Measurements from ENCODE around the gene ARHGAP15.
A peak's percentile ranks its signal among the peaks of the same experiment; 100 is the strongest.
"Not testable (repeated sequence)": the region's sequence is repeated elsewhere in the genome, so short reads cannot be mapped to it uniquely, and the experiment has no call there.

ARHGAP15 gene

DNA sequence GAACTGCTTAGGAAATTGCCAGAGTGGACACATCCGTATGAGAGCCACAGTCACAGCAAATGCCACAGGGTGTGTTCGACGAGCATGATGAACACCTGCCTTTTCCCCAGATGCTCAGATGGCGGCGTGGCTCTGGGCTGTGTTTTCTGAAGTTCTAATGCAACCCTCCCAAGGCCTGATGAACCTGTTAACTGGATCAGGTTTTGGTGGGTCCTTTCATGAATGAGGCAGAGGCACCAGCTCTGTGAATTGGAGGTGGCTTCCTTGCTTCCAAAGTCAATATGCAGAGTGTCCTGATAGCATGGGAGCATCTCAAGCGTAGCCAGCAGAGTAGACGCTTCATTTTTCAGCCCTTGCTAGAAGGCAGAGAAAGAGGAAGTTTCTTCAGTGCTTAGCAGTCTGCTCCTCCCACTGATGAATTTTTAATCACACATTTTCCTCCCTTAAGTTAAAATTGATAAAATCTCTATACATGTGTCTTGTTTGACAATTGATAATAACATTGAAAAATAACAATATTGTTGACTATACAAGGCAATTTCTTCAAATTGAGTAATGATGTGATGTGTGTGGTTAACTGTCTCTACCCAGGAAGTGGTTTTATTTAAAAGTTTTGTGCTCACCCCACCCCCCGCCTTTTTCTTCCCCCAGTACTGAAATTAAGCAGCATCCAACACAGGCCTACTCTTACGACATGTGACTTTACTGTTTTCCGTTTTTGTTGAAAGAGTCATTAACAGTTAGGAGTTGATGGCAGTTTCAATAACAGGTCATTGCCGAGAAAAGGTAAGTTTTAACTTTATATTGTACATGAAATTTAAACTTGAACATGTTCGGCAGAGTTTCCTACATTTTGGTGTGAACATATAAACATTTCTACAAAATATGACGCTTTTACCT is at the start of gene ARHGAP15:
TSS of gene ARHGAP15 (plus strand) at position 739 of the 900 bp plus-strand sequence.
- DNase-seq (ENCODE audit: low read depth in 3 of 3), result peak; percentile 41 to 63 (median 45)

DNA sequence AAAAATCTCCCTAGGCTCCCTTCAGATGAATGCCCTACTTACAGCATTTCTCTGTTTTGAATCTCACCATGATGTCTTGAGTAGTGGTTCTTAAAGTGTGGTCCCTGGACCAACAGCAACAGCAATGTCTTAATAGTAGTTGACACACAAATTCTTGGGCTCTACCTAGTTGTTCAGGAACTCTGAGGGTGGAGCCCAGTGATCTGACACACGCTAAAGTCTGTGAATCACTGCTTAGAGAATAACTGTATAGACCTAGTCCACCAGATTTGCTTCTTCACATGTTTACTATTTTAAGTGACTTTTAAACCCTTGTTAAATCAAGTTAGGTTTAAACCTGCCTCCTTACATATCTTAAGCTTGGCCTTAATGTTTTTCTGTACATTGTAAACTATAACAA is 47.6 kb upstream of the ARHGAP15 start:
- DNase-seq (ENCODE audit: low read depth in 3 of 3), result no peak

- DNase-seq (ENCODE audit: low read depth in 3 of 3), result no peak
Observed at GRCh38 chr2:143083636-143084035, 45.6 kb upstream of the ARHGAP15 start.

DNA sequence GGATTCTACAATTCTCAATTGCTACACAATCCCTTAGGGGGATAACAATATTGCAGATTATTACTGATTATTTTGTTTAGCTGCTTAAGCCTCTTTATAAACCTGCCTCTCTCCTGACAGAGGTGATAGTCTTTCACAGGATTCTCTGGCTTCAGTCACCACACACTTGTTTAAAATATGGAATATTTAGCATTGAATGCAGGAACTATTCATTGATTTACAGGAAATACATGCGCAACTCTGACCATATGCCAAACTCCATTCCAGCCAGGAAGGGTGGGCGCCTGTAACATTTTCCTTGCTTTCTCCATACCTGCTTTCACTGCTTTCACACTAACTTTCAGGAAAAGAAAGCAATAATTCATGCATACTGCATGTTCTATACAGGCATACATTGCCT is 44.8 kb upstream of the ARHGAP15 start:
- no peak for DNase-seq (ENCODE audit: low read depth in 3 of 3)

GRCh38 chr2:143085125-143085784 is 44.0 kb upstream of the ARHGAP15 start:
- no peak for DNase-seq (ENCODE audit: low read depth in 3 of 3)

GRCh38 chr2:143087033-143087432 is 42.2 kb upstream of the ARHGAP15 start:
- no peak for DNase-seq (ENCODE audit: low read depth in 3 of 3)

GRCh38 chr2:143088388-143088787 is 40.8 kb upstream of the ARHGAP15 start:
- no peak for DNase-seq (ENCODE audit: low read depth in 3 of 3)

DNA sequence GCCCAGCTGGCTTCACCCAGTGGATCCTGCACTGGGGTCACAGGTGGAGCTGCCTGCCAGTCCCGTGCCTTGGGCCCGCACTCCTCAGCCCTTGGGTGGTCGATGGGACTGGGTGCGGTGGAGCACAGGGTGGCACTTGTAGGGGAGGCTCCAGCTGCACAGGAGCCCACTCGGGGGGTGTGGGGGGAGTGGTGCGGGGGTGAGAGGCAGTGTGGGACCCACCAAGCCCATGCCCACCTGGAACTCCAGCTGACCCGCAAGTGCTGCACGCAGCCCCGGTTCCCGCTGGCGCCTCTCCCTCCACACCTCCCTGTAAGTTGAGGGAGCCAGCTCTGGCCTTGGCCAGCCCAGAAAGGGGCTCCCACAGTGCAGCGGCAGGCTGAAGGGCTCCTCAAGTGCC is 39.7 kb upstream of the ARHGAP15 start:
- DNase-seq (ENCODE audit: low read depth in 3 of 3), result not testable (repeated sequence)

DNA sequence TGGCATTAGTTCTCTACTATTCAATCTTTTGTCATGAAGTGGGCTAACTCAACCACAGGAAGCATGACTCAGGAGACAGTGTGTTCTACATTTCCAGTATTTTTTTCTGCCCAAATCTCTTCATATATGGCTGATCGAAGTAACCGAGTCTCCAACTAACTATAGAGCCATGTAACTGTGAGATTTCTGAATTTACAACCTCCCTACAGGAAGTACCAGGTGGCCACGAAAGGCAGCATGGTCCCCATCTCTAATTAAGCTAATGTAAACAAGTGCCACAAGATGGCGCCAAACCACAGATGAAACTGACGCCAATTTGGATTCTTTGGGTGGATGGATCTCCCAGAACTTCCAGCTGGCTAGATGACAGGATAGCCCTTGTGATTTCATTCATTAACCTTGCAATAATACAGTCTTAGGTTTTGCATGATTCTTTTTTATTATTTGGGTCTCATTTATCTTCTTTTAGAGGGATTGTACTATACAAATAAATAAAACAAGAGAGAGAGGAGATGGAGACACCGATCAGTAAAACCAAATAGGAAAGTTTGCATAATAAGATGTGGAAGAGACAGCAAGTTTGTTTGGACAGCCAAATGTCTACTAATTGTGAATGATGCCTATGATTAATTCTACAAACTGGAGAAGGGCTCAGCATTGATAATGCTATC is 18.3 kb upstream of the ARHGAP15 start:
- peak; percentile 32 to 53 (median 48) for DNase-seq (ENCODE audit: low read depth in 3 of 3)

DNA sequence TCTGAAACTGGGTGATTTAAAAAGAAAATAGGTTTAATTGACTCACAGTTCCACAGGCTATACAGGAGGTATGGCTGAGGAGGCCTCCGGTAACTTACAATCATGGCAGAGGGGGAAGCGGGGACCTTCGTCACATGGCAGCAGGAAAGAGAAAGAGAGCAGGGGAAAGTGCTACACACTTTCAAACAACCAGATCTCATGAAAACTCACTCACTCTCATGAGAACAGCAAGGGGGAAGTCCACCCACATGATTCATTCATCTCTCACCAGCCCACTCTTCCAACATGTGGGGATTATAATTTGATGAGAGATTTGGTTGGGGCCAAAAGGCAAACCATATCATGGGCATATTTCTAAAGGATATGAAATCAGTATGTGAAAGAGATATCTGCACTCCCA is 12.0 kb upstream of the ARHGAP15 start:
- DNase-seq (ENCODE audit: low read depth in 3 of 3), result no peak

DNA sequence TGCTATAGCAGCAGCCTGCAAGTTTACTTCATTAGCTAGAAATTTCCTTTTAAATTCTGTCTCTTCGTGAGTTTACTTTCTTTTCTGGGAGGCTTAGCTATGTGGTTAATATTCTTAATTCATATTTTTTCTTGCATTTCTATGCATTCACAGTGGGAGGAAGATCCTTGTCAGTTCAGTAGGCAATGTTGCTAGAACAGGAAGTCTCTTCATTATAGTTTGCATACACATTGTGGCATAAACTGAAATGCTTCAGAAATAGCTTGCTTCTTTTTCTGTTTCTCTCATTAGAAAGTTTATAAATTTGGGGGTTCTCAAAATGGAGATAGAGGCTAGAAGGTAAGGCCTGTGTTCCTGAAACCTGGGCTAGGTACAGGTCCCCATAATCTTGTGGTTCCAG is 8.1 kb upstream of the ARHGAP15 start:
- no peak for DNase-seq (ENCODE audit: low read depth in 3 of 3)

GRCh38 chr2:143121957-143122356 is 7.3 kb upstream of the ARHGAP15 start:
- no peak for DNase-seq (ENCODE audit: low read depth in 3 of 3)

GRCh38 chr2:143123911-143124310 is 5.3 kb upstream of the ARHGAP15 start:
- DNase-seq (ENCODE audit: low read depth in 3 of 3), result no peak

DNA sequence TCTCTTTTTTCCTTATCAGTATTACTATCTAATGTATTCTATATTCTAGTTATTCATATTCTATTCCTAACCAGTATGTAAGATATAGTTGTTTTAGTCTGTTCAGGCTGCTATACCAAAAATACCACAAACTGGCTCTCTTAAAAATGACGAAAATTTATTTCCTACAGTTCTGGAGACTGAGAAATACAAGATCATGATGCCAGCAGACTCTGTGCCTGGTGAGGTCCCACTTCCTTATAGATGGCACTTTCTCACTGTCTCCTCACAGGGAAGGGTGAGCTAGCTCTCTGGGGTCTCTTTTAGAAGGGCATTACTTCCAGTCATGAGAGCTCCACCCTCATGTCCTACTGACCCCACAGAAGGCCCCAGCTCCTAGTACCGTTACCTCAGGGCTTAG is 4.8 kb upstream of the ARHGAP15 start:
- no peak for DNase-seq (ENCODE audit: low read depth in 3 of 3)

DNA sequence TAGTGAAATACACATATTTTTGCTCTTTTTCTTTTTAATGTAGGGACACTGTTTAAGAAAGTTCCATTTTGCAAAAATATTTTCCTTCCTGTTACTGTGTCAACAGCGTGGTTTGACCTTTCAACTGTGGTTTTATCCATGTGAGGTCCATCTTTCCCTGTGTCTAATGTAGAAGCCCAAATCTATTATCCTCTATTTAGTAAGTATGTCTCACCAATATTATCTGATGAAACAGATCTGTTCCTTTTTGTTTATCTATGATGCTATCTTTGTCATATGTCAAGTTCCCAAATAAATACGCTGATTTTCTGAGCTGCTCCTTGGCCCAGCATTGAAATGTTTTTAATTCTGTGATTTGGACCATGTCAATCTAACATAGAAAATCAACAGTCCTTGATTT is 3.5 kb upstream of the ARHGAP15 start:
- no peak for DNase-seq (ENCODE audit: low read depth in 3 of 3)

GRCh38 chr2:143132355-143132754 is 3.1 kb downstream of the ARHGAP15 start:
- peak in 1 of 3 experiments; percentile 24 for DNase-seq (ENCODE audit: low read depth in 3 of 3)

DNA sequence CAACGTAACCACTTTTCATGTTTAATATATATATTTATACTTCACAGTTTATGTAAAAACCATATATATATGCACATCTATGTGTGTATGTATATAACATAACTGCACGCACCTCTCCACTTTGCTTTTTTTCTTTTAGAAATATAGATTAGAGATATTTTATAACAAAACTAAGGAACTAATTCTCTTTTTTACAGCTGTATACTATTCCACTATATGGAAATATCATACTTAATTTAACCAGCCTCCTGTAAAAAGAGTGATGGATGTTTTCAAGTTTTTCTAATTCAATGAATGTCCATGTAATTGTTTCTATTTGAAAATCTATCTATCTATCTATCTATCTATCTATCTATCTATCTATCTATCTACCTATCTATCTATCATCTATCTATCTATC is 4.6 kb downstream of the ARHGAP15 start:
- DNase-seq (ENCODE audit: low read depth in 3 of 3), result no peak

DNA sequence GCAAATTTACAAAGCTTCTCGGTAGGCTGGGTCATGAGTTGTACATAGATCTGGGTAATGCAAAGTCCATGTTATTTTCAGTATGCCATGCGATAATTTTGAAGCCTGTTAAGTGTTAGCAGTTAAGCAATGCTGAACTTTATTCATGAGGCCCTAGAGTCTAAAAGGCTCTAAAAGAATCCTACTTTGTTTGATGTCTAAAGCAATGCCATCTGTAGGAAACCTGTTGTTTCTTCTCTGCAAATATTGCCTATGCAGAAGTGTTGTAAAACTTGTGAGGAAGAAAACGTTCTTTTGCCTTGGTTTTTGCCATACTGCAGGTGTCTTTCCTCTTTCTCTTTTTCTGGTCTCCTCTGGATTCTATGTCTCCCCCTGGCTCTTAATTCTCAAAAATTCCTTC is 9.1 kb downstream of the ARHGAP15 start:
- no peak for DNase-seq (ENCODE audit: low read depth in 3 of 3)

DNA sequence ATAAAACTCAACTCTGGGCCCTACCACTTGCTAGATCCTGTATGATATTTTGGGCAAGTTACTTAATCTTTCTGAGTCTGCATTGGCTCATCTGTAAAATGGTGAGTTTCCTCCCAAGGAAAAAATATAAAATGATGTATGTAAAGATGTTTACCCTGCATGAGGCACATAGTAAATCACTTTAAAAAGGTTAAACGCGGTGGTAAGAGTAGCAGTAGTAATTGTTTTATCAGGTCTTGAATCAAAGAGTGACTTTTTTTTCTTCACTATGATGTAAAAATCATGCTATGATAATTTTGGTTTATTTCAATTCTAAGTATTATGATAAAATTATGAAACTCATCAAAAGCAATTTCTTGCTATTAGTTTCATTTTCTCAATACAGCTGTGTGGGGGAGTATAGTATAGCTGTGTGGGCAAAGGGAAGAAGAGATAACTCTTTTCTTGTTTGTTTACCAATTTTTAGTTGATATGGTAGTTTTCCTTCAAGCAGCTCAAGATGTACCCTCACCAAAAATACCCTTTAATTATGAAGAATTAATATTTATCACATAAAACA is 10.7 kb downstream of the ARHGAP15 start:
- no peak for DNase-seq (ENCODE audit: low read depth in 3 of 3)

DNA sequence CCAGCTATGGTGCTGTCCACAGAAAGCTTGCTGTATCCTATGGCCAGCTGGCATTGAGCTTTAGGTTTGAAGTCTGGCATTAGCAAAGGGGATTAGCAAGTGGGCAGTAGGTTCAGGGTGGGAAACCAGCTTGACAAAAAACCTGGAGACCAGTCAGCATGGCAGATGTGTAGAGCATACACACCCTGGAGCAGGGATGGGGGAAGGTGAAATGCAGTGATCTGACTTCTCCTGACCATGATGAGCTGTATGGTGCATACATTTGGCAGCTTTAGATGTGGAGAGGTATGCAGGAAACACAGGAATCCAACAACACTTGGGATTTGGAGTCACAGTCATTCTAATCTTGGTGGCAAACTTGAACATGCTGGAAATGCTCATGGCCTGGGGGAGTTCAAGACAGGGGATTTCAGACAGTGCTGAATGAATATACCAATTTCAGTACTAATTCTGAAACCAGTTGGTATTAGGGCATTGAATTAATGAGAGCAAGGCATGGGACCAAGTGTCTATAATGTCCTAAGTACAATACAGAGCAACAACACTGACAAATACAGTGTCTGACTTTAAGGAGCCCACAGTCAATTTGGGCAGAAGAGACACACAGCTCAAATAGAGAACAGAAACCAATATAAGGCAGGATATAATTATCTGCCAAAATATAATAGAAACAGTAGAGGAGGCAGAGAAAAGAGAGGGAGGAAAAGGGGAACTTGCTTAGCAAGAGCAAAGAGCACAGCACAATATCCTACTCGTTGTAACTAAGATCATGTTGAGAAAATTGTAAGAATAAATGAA is 11.8 kb downstream of the ARHGAP15 start:
- no peak for DNase-seq (ENCODE audit: low read depth in 3 of 3)

GRCh38 chr2:143142598-143142997 is 13.4 kb downstream of the ARHGAP15 start:
- no peak for DNase-seq (ENCODE audit: low read depth in 3 of 3)
